Nucleus accumbens (tissue), 56 donors: ENCODE data around the gene MYLK.
"Not testable (repeated sequence)": the region's sequence is repeated elsewhere in the genome, so short reads cannot be mapped to it uniquely, and the experiment has no call there.

ENCODE experiments used
- DNase-seq, 56 donors: peaks; one replicate each; lab custom pipeline; 2025; lab: John Stamatoyannopoulos, UW

The MYLK gene

DNA sequence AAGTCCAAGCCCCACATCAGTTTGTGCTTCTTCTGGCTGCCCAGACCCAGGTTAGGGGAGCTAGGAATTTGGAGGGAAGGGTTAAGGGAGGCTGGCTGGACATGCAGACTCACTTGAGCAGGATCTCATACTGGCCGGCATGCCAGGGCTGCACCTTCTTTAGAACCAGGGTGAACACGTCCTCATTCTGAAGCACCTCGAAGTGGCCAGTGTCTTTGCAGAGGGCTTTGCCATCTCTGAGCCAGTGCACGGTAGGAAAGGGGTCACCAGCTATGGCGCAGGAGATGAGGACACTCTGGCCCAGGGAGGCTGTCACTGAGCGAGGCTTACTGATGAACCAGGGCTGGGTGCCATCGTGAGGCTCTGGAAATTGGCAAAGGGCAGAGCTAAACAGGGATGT is 176.5 kb downstream of the MYLK start:
- not testable (repeated sequence) for DNase-seq

DNA sequence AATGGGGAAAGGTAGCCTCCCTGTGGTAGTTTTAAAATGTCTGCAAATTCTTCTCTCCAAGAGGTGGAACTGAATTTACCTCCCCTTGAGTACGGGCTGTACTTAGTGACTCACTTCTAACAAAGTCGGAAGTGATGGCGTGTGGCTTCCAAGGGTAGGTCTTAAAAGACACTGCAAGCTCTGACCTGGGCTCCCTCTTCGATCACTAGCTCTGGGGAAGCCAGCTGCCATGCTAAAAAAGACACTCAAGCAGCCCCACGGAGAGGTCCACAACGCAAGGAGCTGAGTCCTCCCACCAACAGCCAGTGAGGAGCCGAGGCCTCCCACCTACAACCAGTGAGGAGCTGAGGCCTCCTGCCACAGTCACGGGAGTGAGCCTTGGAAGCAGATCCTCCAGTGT is 177.3 kb downstream of the MYLK start:
- no peak for DNase-seq

DNA sequence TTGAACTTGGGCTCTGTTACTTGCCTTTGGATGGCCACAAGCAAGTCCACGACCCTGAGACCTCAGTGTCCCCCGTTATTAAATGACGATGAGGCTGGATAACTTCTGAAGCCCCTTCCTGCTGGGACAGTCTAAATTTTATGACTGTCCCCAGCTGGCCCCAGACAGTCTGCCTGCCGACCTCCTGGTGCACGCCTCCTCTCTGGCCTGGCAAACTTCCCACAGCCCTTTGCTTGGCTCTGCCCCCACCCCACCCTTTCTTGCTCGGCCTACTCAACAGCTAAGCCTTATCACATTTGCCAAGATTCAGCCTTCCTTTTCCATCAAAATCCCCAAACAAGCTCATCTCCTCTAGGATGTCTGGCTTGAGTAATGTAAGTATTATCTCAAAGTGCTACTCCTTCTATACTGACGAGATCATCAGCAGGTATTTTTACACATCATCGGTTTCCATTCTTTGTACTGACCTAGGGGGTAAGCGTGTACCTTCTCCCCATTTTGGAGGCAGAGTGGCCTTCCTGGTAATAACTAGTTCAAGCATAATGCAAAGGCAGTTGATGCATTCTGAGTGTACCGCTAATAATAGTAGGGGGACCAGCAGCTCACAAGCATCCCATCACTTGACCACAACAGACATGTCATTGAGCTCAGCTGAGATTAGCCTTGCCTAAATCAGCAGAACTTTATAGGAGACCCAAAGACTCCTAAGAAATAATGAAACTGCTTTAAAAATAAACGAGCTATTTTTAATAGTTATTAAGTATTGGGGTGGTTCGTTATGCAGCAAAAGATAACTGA is 178.4 kb downstream of the MYLK start:
- DNase-seq = no peak

DNA sequence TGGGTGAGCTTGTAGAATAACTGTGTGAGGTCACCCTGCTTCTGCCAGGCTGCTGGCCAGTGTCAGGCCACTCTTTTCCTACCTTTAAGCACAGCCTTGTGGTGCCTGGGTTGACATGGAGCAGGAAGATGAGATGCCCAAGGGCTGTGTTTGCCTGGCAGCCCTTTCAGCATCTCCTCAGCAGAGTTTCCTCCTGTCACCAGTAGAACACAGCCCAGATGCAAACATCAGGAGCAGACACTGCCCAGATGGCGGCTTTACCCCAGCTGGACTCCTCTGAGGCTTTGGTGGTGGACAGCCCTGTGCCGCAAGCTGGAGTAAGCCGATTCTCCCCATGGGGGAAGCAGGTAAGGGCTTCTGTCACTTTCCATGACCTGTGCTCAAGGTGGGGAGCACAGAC is 180.5 kb downstream of the MYLK start:
- not testable (repeated sequence) for DNase-seq

DNA sequence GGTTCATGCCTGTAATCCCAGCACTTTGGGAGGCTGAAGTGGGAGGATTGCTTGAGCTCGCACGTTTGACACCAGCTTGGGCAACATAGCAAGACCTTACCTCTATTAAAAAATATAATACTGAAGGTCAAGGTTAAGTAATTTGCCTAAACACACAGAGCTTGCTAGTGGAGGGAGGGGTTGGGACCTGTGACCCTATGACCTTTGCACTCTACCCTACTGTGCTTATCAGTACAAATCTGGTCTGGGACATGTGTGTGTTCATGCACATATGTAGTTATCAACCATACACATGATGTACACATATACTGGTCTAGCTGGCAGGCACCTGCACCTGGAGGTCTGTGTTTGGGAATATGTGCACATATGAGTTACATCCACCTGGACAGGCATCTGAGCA is 181.4 kb downstream of the MYLK start:
- DNase-seq = no peak

DNA sequence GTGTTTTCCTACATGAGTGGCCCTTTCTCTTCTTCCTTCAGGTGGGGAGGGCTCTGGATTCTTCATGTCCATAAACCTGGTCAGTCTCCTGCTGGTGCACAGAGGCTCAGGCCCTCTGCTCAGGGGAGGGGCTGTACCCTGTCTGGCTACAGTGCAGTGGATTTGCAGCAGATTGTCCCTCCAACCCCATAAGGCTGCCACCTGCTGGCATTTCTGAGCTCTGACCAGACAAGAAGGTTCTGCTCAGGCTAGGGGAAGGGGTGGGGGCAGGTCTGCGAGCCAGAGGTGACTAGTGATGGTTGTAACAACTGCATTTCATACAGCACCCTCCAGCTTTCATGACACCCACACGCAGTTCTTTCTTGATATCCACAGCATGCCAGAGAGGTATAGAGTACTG is 182.1 kb downstream of the MYLK start:
- DNase-seq = peak in 41 of 56 donors; percentile 1 to 65 (median 27)

DNA sequence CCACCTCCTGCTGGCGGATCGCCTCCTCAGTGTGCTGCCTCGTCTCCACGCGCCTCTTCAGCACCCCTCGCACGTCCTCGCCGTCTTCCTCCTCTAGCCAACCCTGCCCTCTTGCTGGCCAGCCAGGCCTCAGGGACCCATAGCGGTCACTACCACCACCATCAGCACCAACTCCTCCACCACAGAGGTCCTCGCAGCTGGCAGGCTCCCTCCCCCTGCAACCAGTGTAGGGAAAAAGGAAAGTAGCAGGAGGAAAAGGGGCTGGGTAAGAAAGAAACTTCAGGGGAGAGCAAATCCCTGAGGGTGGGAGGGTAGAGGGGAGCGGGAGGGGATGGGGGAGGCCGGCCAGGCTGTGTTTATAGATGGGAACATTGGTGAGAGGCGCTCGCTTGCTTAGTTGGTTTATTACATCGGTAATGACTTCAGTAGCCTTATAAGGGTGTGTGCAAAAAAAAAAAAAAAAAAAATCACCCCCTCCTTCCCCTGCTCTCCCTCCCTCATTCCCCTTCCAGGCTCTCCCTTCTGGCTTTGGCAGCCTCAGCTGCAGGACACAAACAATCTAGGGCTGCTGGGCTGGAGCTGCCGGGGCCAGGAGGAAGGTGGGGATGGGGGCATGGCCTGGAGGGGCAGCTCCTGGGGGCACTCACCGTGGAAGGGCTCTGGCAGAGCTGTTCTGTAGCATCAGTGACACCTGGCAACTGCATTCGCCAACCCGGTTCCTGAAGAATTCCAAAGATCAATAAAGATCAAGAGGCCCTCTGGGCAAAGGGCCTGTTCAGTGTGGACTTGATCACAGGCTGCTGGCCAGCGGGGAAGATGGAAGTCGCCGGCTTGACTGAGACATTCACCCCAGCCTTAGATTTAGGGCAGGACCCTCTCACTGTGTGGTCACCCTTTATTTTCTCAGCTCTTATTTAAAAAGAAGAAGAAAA is 183.1 kb downstream of the MYLK start:
- DNase-seq = peak in 21 of 56 donors; percentile 7 to 69 (median 29)

DNA sequence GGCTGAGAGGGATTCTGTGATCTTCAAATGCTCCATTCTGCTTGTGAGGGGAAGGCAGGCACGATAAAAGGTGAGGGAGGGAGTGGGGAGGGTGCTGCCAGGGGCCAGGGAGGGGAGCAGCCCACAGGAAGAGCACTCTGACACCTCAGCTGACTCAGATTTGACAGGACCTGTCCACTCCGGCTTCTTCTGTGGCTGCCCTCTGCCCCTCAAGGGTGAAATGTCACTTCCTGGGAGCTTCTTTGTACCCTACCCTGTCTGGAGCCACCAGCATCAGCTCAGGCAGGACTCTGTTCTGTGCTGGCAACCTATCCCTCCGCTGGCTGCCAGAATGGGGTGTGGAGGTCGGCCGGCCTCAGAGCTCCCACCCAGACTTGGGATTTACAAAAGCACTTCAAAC is 185.3 kb downstream of the MYLK start:
- DNase-seq = no peak

DNA sequence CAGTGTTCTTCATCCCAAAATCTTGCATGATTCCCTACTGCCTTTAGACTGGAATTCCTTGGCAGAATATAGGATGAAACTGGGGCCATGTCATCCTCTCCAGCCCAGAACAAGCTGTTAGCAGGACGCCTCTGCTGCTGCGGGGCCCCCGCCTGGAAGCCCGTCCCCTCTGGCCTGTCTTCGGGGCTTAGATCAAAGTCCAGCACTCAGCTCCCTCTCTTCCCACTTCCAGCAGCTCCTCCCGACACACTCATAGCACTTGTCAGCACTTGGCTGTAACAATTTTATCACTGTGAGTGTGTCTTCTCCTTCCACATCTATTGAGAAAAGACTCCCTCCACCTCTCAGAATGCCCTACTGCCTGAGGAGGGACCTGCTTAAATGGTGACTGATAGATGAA is 187.3 kb downstream of the MYLK start:
- DNase-seq = no peak

DNA sequence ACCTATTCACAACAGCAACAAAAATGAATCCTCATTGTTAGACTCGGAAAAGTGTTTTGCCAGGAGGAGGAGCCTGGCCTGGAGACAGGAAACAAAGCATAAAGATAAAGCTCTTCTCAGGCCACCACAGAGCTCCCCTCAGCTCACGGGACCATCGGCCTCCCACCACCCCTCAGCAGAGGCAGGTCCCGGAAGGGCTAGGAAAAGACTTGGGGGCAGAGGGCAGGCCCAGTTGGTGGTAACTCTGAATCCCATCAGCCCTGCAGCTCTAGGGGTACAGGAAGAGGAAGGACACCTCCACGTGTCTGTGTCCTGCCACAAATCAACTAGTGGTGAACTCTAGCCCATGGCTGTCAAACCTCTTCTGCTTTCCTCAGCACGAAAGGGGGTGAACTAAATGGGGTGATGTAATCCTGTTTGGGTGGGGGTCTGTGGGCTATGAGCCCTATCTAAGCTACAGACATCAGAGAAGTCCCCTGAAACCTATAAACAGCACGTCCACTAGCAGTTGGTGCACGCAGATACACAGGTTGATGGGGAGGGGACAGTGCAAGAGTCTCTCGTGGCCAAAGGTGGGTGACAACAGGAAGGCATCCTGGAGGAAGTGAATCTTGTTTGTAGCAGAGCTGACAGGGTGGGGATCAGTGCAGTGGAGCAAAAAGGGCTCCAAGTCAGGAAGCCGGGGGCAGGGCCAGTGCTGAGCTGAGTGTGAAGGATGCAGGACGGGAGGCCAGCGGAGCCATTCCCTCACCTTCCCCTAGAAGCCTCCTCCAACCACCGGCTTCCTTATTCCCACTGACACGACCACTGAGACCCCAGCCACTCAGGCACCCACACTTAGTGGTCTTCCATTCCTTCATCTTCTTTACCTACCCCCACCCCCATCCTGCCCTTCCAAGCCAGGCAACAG is 188.1 kb downstream of the MYLK start:
- DNase-seq = no peak

DNA sequence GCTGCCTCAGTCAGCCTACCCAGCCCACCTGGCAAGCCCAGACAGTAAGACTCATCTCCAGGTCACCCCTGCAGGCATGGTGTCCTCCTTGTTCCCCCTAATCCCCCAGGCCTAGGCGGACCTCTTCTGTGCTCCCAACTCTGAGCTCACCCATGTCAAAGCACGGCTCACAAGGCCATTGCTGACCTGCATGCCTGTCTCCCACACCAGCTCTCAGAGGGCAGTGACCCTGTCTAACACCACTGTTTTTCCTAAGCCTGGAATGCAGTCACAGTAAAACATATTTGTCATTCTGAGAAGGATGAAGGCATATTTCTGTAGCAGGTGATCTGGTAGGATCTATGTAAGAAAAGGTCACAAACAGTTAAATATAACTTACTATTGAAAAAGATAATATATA is 189.0 kb downstream of the MYLK start:
- no peak for DNase-seq

DNA sequence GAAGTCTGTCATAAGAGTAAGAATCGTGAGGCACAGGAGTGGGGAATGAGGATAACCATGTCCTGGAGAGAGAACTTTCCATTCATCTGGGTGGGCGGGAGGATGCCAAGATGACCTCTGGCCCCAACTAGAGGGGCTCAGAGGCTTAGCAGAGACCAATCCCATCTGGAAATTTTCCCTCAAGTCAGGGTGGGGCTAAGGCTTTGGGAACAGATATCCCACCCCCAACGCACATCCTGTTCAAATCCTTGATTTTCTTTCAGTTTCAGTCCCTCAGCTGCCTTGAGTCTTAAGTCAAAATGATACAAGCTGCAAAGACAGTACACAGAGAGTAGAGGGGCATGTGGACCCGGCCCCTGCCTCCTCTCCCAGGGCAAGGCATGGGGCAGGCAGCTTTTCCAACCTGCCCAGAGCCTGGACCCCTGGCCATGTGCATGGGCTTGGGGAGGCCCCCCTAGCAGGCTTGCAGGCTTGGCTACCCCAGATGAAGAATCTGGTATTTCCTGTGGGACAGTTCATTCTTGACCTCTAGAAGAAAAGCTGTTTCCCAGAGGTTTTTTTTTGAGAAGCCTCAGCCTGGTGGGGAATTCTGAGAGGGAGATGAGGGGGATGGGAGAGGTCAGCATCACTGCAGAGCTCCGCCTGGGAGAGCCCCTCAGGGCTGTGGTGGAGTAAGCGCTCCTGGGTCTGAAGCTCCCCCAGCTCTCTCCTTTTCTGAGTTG is 189.6 kb downstream of the MYLK start:
- no peak for DNase-seq

DNA sequence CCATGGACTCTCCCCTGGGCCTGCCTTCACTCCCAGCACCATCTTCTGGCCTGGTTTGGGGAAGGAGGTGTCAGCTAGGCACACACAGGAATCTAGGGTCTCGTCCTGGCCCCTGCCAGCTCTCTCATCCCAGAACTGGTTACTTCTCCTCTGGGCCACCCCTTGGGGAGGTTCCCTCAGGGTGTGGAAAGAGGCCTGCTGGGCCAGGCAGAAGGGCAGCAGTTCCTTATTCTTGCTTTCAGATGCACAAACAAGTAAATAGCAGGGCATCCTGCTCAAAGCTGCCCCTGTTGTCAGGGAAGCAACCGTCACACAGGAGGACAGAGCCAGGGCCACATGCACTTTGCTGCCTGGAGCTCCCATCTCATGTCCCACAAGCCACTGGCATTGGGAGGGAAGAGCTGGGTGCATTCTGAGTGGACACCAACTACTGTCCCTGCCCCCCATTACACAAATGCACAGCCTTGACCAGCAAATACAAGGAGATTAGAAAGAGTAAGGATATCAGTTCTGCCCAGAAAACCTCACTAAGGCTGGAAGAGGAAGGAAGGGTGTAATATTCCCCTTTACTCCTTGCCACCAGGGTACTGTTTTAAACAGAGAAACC is 190.4 kb downstream of the MYLK start:
- DNase-seq = no peak

DNA sequence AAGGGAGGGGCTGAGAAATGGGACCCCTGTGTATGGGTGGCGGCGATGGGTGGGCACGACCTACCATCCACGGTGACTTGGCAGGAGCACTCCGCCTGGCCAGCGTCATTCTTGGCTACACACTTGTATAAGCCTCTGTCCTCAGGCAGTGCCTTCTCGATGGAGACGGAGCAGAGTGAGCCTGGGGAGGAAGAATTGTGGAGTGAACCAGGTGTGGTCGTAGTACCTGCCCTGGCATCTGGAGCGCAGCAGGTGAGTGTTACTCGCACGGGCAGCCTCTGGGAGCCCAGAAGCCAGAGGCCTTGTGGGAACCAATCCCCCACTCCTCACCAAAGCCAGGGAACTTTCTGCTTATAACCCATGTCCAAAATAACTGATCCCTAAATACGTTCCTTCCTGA is 191.5 kb downstream of the MYLK start:
- DNase-seq = no peak

DNA sequence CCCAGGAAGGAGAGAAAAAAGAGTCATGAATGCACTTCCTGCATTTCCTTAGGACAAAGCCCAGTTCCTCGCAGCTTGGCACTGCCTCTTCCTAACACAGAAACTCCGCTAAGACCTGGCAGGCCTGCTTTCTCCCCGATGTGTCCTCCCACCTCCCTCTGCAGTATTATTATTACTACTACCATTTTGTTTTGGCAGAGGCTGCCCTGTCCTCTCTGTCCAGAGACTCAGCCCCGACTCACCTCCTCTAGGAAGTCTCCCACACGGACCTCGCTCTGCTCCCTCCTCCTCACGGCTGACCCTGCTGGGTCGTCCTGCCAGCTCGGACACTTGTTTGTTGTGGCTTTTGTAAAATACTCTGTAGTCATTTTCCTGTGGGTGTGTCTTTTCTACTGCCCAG is 192.1 kb downstream of the MYLK start:
- DNase-seq = no peak

DNA sequence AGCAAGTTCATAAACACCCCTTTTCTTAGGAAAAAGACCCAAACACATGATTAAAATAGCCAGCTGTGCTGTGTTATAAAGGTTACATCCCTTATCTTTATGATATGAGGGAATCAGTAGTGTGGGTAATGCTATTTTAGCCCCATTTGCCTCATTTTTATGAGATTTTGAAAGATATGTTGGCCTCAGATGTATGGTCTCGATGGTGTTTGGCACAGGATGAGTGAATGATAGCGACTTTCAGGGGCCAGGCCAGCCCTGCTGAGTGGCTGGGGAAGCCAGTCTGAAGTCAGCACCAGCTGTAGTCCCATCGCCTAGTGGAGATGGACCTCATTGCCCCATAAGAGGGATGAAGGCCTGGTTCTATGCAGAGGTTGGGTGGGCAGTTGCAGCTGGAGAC is 194.3 kb downstream of the MYLK start:
- no peak for DNase-seq

DNA sequence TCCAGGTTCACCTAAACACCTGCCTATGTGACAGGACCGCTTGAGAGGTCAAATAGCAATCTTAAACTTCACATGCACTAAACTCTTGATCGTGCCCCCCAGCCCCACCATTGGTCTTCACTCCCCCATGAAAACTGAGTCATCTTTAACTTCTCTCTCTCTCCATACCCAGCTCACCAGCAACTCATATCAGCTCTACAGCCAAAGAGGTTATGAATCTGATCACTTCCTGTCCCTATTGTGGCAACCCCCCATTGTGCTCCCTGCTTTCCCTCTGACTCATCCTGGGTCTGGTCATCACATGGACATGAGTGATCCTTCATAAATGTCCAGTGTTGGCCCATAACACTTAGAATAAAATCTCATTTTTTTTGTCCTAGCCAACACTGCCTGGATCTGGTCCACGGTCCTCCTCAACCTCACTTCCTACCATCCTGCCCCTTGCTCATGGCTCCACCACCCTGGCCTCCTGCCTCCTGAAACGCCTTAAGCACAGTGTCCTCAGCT is 195.8 kb downstream of the MYLK start:
- no peak for DNase-seq

DNA sequence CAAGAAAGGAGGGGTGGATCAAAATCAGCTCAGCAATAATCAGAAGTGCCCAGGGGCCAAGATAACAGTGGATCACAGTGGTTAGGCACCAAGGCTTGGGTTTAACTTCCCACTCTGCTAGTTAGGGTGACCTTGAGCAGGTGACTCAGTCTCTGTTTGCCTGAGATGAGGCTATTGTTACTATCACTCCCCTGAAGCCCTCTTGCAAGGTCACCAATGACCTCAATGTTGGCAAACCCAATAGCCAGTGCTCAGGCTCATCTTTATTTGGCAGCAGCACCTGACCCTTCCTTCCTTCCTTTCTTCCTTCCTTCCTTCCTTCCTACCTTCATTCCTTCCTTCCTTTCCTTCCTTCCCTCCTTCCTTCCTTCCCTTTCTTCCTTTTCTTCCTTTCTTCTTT is 196.8 kb downstream of the MYLK start:
- no peak for DNase-seq

DNA sequence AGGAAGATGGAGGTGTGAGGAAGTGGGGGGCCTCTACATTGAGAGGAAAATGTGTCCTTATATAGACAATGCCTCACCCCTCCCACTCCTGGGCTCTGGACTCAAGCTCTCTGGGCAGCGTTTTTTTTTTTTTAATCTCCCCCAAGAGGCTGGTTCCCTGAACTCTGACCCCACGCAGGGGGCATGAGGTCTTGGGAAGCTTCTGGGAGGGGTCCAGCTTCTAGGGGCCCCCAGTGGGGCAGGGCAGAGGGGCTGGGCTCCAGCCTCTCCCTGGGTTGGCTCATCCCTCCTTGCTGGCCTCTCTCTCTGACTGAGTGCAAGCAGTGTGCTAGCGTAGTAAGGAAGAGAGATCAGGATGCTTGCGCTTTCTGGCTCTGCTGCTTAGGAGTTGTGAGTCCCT is 197.9 kb downstream of the MYLK start:
- no peak for DNase-seq
